IPS-15b (cell line): ENCODE data around the gene YARS2.
"Not testable (repeated sequence)": the region's sequence is repeated elsewhere in the genome, so short reads cannot be mapped to it uniquely, and the experiment has no call there.

Experiments
- H3K27me3 ChIP-seq: one replicate; pipeline ENCODE4 v1.6.1; 2013; ENCODE audit warnings: low read length; ENCODE audit not compliant: control insufficient read depth, insufficient read depth
- H3K36me3 ChIP-seq: one replicate; pipeline ENCODE4 v1.6.1; 2013; ENCODE audit warnings: low read length; ENCODE audit not compliant: control insufficient read depth, insufficient read depth
- H3K4me1 ChIP-seq: one replicate; pipeline ENCODE4 v1.6.1; 2013; ENCODE audit warnings: mild to moderate bottlenecking, low read length; ENCODE audit not compliant: control insufficient read depth, insufficient read depth
- H3K4me3 ChIP-seq: one replicate; pipeline ENCODE4 v1.5.1; 2013; ENCODE audit warnings: low read depth, low read length
- H3K9ac ChIP-seq: one replicate; pipeline ENCODE4 v1.6.1; 2013; ENCODE audit warnings: low read depth, mild to moderate bottlenecking, low read length
- H3K9me3 ChIP-seq: one replicate; pipeline ENCODE4 v1.6.1; 2013; ENCODE audit warnings: mild to moderate bottlenecking, low read length; ENCODE audit not compliant: control insufficient read depth, insufficient read depth

YARS2 gene

GRCh38 chr12:32705783-32706182 lies 49.9 kb downstream of the YARS2 start:
- Histone ChIP-seq H3K9me3 (no peaks in the 10 kb centered on the region), H3K9ac (no peak overlapping the region), H3K36me3 (no peaks in the 10 kb centered on the region), H3K4me3 (no peak overlapping the region), H3K4me1 (no peaks in the 10 kb centered on the region), H3K27me3 (no peaks in the 10 kb centered on the region)

DNA sequence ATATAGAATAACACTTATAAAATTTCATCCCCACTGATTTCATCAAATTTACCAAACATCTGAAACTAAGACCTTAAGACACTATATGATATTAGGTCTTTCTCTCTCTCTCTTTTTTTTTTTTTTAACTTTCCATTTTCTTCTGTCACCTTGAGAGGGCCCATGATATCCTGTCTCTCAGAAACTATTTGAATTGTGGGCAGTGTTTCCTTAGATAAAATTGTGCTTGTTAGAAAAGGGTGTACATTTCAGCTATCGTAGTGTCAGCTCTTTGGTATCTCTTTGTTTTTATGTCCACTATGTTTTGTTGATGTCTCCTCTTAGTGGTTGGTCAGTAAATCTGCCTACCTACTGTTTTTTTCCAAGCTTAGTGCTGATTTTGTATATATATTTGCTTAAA lies 52.8 kb downstream of the YARS2 start:
- H3K36me3 ChIP-seq, result no peaks in the 10 kb centered on the region

DNA sequence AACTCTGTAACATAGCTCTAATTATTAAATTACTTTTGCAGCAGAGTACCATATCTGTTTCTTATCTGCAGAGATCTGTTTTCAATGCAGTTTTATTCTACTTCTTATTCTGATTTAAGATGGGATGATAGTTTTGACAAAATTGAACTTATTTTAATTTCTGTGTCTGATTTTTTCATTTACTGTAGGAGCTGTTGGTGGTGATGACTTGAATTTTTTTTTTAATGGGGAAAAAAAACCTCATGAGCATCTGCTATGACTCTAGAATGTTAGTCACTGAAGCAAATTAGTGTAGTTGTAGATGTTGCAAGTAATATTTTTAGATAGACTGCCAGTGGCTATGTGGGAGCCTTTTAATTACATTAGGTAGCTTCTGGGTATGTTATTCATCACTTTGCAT lies 53.2 kb downstream of the YARS2 start:
- H3K9ac ChIP-seq, result no peak overlapping the region
- H3K4me3 ChIP-seq, result no peak overlapping the region
- no peaks in the 10 kb centered on the region for H3K36me3 ChIP-seq
- no peaks in the 10 kb centered on the region for H3K27me3 ChIP-seq
- no peaks in the 10 kb centered on the region for H3K4me1 ChIP-seq
- no peaks in the 10 kb centered on the region for H3K9me3 ChIP-seq

More for the DNA sequence above, 52.8 kb downstream of the YARS2 start:
- Histone ChIP-seq H3K9ac (no peak overlapping the region), H3K27me3 (no peaks in the 10 kb centered on the region), H3K4me1 (no peaks in the 10 kb centered on the region), H3K4me3 (no peak overlapping the region), H3K9me3 (no peaks in the 10 kb centered on the region)

- not testable (repeated sequence) for H3K9me3 ChIP-seq, H3K36me3 ChIP-seq, H3K4me3 ChIP-seq, H3K4me1 ChIP-seq, H3K27me3 ChIP-seq, H3K9ac ChIP-seq
These were observed 56.3 kb downstream of the YARS2 start for GRCh38 chr12:32699437-32699836.

DNA sequence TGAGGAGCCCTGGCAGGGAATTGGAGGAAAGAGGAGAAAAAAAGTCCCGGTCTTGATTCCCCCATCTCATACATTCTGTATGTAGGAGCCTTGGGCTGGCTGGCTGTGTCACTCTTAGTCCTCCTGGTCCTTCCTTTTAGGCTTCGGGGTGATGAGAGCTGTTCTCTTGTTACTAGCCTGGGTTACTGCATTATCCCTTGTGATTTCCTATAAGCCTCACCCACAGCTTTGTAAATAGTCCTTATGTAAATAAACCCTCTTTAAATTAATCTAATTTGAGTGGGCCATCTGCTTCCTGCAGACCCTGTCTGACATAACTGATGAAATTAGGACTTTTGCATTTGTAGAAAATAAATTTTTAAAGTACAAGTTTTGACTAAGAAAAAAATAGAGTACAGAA lies 57.4 kb downstream of the YARS2 start:
- Histone ChIP-seq H3K4me1 (no peaks in the 10 kb centered on the region), H3K36me3 (no peaks in the 10 kb centered on the region), H3K27me3 (no peaks in the 10 kb centered on the region), H3K4me3 (no peak overlapping the region), H3K9me3 (no peaks in the 10 kb centered on the region), H3K9ac (no peak overlapping the region)

DNA sequence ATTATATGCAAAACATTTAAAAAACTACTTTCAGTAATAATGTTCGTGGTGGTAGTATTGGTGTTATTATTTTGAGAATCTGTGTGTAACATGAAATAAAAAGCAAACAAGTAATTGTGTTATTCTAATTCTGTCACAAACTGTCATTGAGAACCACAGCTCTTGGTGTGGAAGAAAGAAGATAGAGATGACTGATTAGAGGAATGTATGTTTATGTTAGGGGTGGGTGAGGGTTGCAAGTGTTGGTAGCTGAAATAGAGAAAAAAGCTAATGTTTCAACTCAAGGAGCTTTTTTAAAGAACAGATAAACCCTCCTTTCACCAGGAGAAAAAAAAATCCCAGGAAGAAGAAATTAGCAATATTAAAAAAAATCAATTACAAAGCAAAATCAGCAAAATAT lies 58.3 kb downstream of the YARS2 start:
- no peaks in the 10 kb centered on the region for H3K4me1 ChIP-seq
- H3K4me3 ChIP-seq, result no peak overlapping the region

More for the DNA sequence above, 58.3 kb downstream of the YARS2 start:
- no peaks in the 10 kb centered on the region for H3K36me3 ChIP-seq
- H3K9ac ChIP-seq, result no peak overlapping the region
- no peaks in the 10 kb centered on the region for H3K27me3 ChIP-seq
- H3K9me3 ChIP-seq, result no peaks in the 10 kb centered on the region
